Brain microvascular endothelial cell (primary cell): ENCODE measurements around the gene TIGD2.
A peak's percentile ranks its signal among the peaks of the same experiment; 100 is the strongest.

Experiments
- DNase-seq: peaks from one replicate; pipeline ENCODE4 v3.0.0-alpha.2; 2020
- H3K27ac ChIP-seq: fragments of 250-450 bp; sonication (Bioruptor Pico); 2 replicates; pipeline ENCODE4 v1.5.1; 2020; ENCODE audit warnings: mild to moderate bottlenecking, moderate library complexity
- H3K27me3 ChIP-seq: fragments of 250-450 bp; sonication (Bioruptor Pico); replicated peaks from 2 replicates; pipeline ENCODE4 v1.5.1; 2020; ENCODE audit warnings: mild to moderate bottlenecking
- H3K36me3 ChIP-seq: fragments of 250-450 bp; sonication (Bioruptor Pico); replicated peaks from 2 replicates; pipeline ENCODE4 v1.5.1; 2020; ENCODE audit warnings: mild to moderate bottlenecking
- H3K4me3 ChIP-seq: 2 replicates; pipeline ENCODE4 v1.5.1; 2011; ENCODE audit warnings: low read depth, mild to moderate bottlenecking, control low read depth, low read length, moderate library complexity
- in situ Hi-C: cut with HindIII; loops from 2 replicates; pipeline ENCODE4 v1.10.0; 2017; ENCODE audit warnings: low sequenced_read_pairs, low pct_ligation_motif_present
- TF ChIP-seq, protein P1 (sequence below): IDR thresholded peaks from 2 replicates; pipeline ENCODE4 v1.5.1; 2011; ENCODE audit warnings: low read depth, mild to moderate bottlenecking, moderate library complexity, low read length, control low read depth, inconsistent platforms; ENCODE audit errors: missing control alignments

TIGD2 gene

DNA sequence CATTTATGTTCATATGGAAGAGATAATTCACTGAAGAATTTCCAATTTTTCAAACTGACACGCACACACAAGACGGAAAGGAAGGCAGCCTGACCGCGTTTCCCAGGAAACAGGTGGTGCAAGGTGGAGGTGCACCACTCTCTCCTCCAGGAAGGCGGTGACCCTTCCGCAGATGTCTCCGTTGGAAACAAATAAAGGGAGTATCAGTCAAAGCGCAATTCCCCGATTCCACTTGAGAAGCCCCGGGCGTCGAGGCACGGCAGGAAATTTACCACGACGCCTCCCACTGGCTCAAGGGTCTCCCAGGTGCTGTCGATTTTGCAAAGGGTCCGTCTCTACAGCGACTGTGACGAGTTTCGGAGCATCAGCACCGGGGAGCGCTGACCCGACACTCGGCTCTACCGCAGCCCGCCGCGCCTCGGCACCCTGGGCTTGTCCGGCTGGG lies 770 bp upstream of the TIGD2 start:
- in situ Hi-C loops = no loop called here
- Histone ChIP-seq H3K27me3 (peaks cover 14% of the 10 kb centered on the region), H3K4me3 (peak overlapping the region; percentile 75), H3K36me3 (no peaks in the 10 kb centered on the region), H3K27ac (no peak overlapping the region)
- TF ChIP-seq, protein P1, sequence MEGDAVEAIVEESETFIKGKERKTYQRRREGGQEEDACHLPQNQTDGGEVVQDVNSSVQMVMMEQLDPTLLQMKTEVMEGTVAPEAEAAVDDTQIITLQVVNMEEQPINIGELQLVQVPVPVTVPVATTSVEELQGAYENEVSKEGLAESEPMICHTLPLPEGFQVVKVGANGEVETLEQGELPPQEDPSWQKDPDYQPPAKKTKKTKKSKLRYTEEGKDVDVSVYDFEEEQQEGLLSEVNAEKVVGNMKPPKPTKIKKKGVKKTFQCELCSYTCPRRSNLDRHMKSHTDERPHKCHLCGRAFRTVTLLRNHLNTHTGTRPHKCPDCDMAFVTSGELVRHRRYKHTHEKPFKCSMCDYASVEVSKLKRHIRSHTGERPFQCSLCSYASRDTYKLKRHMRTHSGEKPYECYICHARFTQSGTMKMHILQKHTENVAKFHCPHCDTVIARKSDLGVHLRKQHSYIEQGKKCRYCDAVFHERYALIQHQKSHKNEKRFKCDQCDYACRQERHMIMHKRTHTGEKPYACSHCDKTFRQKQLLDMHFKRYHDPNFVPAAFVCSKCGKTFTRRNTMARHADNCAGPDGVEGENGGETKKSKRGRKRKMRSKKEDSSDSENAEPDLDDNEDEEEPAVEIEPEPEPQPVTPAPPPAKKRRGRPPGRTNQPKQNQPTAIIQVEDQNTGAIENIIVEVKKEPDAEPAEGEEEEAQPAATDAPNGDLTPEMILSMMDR = no peak
- DNase-seq = no peak

DNA sequence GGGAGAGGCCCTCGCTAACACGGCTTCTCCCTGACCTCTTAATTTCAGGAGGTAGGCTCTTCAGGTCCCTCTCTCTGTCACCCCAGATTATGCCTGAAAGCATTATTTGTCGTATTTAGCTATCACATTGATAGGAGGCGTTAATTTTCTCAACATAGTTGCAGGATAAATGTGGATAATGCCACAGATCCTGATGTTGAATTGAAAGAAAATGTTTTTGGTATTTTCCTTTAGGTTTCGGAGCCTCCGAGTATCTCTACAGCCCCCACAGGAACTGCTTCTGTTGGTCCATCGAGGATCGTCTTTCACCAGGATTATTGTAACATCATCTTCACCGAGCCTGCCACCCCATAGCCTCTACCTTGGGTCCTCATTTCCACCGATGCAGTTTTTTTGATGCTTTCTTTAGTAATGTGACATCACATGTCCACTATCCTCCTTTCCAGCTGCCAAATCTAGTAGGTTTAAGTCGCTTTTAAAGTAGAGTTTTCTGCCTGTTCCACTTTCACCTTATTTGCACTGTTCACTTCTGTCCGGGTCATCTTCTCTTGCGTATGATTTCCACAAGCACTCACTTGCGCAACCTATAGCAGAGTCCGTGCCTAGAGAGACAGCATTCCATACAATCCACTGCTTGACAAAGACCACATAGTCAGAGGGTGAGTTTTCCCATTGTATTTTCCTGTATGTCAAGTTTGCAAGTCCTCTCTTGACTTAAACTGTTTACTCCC lies 665 bp downstream of the TIGD2 start:
- H3K27me3 ChIP-seq = peaks cover 14% of the 10 kb centered on the region
- peak overlapping the region; percentile 67 for H3K27ac ChIP-seq
- no peaks in the 10 kb centered on the region for H3K36me3 ChIP-seq
- H3K4me3 ChIP-seq = peak overlapping the region; percentile 75
- in situ Hi-C loops = no loop called here
- TF ChIP-seq, protein P1 = no peak
- DNase-seq = peak; percentile 86

DNA sequence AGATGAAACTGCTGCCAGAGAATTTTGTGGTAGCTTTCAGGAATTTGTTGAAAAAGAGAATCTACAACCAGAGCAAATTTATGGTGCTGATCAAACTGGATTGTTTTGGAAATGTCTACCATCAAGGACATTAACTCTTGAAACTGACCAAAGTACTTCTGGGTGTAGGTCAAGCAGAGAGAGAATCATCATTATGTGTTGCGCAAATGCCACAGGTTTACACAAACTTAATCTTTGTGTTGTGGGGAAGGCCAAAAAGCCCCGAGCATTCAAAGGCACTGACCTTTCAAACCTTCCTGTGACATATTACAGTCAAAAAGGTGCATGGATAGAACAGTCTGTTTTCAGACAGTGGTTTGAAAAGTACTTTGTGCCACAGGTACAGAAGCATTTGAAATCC lies 2.1 kb downstream of the TIGD2 start:
- TF ChIP-seq, protein P1 = no peak
- no peak overlapping the region for H3K4me3 ChIP-seq
- in situ Hi-C loops = no loop called here
- H3K36me3 ChIP-seq = no peaks in the 10 kb centered on the region
- peaks cover 14% of the 10 kb centered on the region for H3K27me3 ChIP-seq
- DNase-seq = no peak
- no peak overlapping the region for H3K27ac ChIP-seq

DNA sequence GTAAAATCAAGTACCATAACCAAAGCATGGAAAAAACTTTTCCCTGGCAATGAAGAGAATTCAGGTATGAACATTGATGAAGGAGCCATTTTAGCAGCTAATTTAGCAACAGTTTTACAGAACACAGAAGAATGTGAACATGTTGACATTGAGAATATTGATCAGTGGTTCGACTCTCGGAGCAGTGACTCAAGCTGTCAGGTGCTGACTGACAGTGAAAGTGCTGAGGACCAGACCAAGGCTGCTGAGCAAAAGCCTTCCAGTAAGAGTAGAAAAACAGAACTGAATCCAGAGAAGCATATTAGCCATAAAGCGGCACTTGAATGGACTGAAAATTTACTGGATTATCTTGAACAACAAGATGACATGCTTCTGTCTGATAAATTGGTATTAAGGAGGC lies 2.8 kb downstream of the TIGD2 start:
- H3K27me3 ChIP-seq = peaks cover 11% of the 10 kb centered on the region
- no peak for DNase-seq
- TF ChIP-seq, protein P1 = no peak
- H3K36me3 ChIP-seq = no peaks in the 10 kb centered on the region
- no peak overlapping the region for H3K4me3 ChIP-seq
- in situ Hi-C loops = no loop called here
- no peak overlapping the region for H3K27ac ChIP-seq

DNA sequence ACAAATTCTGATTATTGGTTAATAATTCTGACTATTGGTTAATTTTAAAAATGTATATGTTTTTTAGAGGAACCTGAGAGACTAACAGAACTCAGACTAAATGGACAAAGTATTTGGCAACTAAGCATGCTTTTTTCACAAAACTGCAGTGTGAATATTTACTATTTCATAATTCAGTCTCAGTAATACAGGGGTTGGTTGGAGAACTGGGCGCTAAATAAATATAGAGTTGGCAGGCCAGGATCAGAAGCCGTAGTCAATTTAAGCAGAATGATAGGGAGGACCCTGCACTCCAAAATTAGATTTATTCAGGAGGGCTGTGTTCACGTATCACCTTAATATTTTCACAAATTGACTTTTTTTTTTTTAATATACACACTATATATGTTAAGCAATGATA lies 5.8 kb downstream of the TIGD2 start:
- in situ Hi-C loops = no loop called here
- no peak for DNase-seq
- TF ChIP-seq, protein P1 = no peak
- no peak overlapping the region for H3K27ac ChIP-seq
- H3K27me3 ChIP-seq = no peaks in the 10 kb centered on the region
- no peak overlapping the region for H3K4me3 ChIP-seq
- no peaks in the 10 kb centered on the region for H3K36me3 ChIP-seq

DNA sequence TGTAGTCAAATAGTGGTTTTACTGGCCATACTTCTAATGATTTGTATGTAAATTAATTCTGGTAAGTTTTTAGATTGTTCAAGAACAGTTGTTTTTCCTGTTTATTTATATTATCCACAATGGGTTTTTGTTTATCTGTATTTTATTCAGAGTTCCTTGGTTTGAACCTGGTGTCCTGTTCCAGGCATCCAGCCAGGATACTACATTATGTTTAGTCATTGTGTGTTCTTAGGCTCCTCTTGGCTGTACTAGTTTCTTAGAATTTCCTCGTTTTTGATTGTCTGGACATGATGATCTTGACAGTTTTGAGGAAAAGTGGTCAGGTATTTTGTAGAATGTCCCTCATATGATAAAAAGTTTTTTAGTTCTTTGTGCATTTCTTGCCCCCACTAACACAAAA lies 7.8 kb downstream of the TIGD2 start:
- Histone ChIP-seq H3K4me3 (no peak overlapping the region), H3K27ac (no peak overlapping the region), H3K27me3 (no peaks in the 10 kb centered on the region), H3K36me3 (no peaks in the 10 kb centered on the region)
- TF ChIP-seq, protein P1 = no peak
- in situ Hi-C loops = no loop called here
- no peak for DNase-seq
